ENCODE results near the gene PRDX6. TPM values are rescaled to one million over a fixed set of nuclear protein-coding genes. Genes with fewer than 3 reads are reported as not detected.
"Not testable (repeated sequence)": the region's sequence is repeated elsewhere in the genome, so short reads cannot be mapped to it uniquely, and the experiment has no call there.

Gene PRDX6
- total RNA-seq, 2 experiments from 2014 or later = 129 to 136 TPM

DNA sequence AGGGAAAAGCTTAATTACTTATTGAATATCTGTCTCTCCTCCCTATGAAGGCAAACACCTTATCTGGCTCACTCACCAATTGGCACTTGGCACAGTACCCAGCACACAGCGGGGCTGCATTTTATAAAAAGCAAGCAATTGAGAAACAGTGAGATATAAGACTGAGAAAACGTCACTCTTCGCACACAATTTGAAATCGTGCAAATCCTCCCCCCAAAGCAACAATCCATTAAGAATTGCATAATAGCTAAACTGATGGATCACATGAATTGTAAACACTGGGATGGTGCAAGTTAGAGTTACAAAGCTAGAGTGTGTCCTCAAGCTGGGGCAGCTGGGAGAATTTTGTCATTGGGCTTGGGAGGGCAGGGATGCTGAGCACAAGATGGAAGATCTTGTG lies 27.1 kb downstream of the PRDX6 start:
- no peaks in the 10 kb centered on the region for H3K27me3 Mint-ChIP-seq
- no peak overlapping the region for H3K4me3 Mint-ChIP-seq
- DNase-seq = no peak
- no peaks in the 10 kb centered on the region for H3K36me3 Mint-ChIP-seq
- CTCF ChIA-PET = no interaction called here
- no peaks in the 10 kb centered on the region for H3K9me3 Mint-ChIP-seq
- no peaks in the 10 kb centered on the region for H3K4me1 Mint-ChIP-seq (ENCODE audit: low read depth)
- POLR2A ChIA-PET = no interaction called here
- intact Hi-C loops (cut with micrococcal nuclease) = no loop called here
- no peak overlapping the region for H3K27ac Mint-ChIP-seq

DNA sequence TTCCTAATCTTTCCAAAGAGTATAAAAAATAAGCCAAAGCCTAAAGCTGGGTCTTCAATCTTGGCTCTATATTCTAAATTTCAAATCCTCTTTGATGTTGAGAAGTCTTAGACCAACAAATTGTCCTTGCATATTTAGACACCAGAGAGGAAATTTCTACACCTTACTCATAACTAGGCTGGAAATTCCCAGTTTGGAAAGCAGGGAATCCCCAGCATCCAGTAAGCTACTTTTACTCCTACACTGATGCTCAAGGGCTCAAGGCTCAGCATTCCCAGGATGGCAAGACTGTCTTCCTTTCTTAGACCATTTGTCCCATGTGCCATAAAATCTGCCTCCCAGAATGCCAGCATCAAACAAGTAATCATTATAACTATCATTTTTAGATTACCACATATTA lies 28.3 kb downstream of the PRDX6 start:
- DNase-seq = no peak
- intact Hi-C loops (cut with micrococcal nuclease) = no loop called here
- Mint-ChIP-seq H3K27ac (no peak overlapping the region), H3K27me3 (no peaks in the 10 kb centered on the region), H3K9me3 (no peaks in the 10 kb centered on the region), H3K4me1 (ENCODE audit: low read depth) (no peaks in the 10 kb centered on the region), H3K36me3 (no peaks in the 10 kb centered on the region), H3K4me3 (no peak overlapping the region)
- POLR2A ChIA-PET = no interaction called here
- CTCF ChIA-PET = interaction anchor here (0.6 to 1.5 kb wide), 2 partner anchors 76 to 1503 kb away, joined by 3 to 5 read pairs; no protein-coding TSS in a partner anchor

DNA sequence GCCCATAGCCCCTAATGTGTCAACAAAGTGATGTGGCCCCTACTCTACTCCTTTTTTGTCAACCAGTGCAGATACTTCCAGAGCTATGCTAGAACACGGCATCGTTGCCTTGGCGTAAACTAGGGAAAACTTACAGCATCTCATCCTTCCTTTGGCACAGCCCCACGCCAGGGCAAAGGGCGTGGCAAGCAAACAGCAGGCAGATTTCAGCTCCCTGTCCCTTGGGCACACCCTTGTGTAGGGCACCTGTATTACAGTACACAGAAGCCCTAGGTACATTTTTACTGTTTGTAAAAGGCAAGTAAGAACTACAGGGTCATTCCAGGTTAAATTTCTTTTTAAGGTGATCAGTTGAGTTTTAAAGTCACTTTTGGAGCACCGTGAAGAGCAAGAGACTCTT lies 29.3 kb downstream of the PRDX6 start:
- H3K36me3 Mint-ChIP-seq = no peaks in the 10 kb centered on the region
- no peaks in the 10 kb centered on the region for H3K27me3 Mint-ChIP-seq
- H3K9me3 Mint-ChIP-seq = no peaks in the 10 kb centered on the region
- H3K27ac Mint-ChIP-seq = no peak overlapping the region
- no peaks in the 10 kb centered on the region for H3K4me1 Mint-ChIP-seq (ENCODE audit: low read depth)
- peak; percentile 10 for DNase-seq
- CTCF ChIA-PET = interaction anchor here (1.5 kb wide), 1 partner anchor 77 kb away, joined by 5 read pairs; no protein-coding TSS in a partner anchor
- POLR2A ChIA-PET = no interaction called here
- intact Hi-C loops (cut with micrococcal nuclease) = no loop called here
- no peak overlapping the region for H3K4me3 Mint-ChIP-seq

GRCh38 chr1:173507205-173507846 lies 30.2 kb downstream of the PRDX6 start:
- Mint-ChIP-seq H3K36me3 (no peaks in the 10 kb centered on the region), H3K9me3 (no peaks in the 10 kb centered on the region), H3K27ac (no peak overlapping the region), H3K4me3 (no peak overlapping the region), H3K4me1 (ENCODE audit: low read depth) (no peaks in the 10 kb centered on the region), H3K27me3 (no peaks in the 10 kb centered on the region)
- intact Hi-C loops (cut with micrococcal nuclease) = no loop called here
- POLR2A ChIA-PET = no interaction called here
- CTCF ChIA-PET = interaction anchor here (0.7 kb wide), 1 partner anchor 77 kb away, joined by 4 read pairs; no protein-coding TSS in a partner anchor
- DNase-seq = no peak

DNA sequence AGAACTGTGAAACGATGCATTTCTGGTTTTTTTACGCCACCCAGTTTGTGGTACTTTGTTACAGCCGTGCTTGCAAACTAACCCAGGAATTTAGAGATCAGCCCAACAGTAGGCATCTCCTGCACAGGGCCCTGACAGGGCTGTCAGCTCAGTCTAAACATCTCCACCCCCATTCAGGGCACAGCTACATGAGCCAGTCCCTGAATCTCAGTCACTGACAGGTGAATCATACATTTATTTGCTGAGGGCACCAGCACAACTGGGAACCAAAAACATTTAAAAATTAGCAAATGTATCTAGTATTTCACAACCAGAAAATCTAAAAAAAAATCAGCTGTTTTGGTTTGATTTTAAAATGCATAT lies 30.7 kb downstream of the PRDX6 start:
- ChIA-PET POLR2A (no interaction called here), CTCF (interaction anchor here (0.7 kb wide), 1 partner anchor 78 kb away, joined by 4 read pairs; no protein-coding TSS in a partner anchor)
- Mint-ChIP-seq H3K4me3 (no peak overlapping the region), H3K36me3 (no peaks in the 10 kb centered on the region), H3K4me1 (ENCODE audit: low read depth) (no peaks in the 10 kb centered on the region), H3K27me3 (no peaks in the 10 kb centered on the region), H3K9me3 (no peaks in the 10 kb centered on the region), H3K27ac (no peak overlapping the region)
- no peak for DNase-seq
- intact Hi-C loops (cut with micrococcal nuclease) = no loop called here

GRCh38 chr1:173508541-173508940 lies 31.4 kb downstream of the PRDX6 start:
- Mint-ChIP-seq H3K27ac (no peak overlapping the region), H3K36me3 (peaks cover under 1% of the 10 kb centered on the region)
- CTCF ChIA-PET = no interaction called here

DNA sequence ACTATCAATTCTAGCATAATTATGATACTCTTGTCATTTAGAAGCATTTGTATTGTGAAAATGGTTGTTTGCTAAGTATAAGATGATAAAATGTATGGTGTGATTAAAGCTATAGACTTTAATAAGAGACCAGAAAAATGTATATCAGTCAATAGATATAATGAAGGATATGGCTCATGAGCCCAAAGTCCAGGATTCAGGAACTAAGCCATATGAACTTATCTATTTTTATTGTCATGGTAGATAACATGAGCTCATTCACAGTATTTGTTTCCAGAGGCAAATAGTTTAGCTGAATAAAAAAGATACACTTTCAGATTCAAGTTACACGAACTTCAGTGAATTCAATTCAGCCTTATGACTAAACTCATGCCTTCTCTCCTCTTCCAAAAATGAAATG lies 32.7 kb downstream of the PRDX6 start:
- POLR2A ChIA-PET = no interaction called here
- H3K4me3 Mint-ChIP-seq = no peak overlapping the region
- no peaks in the 10 kb centered on the region for H3K27me3 Mint-ChIP-seq
- DNase-seq = no peak
- CTCF ChIA-PET = no interaction called here
- H3K36me3 Mint-ChIP-seq = peaks cover 5% of the 10 kb centered on the region
- no peak overlapping the region for H3K27ac Mint-ChIP-seq
- peaks cover 12% of the 10 kb centered on the region for H3K9me3 Mint-ChIP-seq
- no peaks in the 10 kb centered on the region for H3K4me1 Mint-ChIP-seq (ENCODE audit: low read depth)
- intact Hi-C loops (cut with micrococcal nuclease) = no loop called here

More at GRCh38 chr1:173508541-173508940, 31.4 kb downstream of the PRDX6 start:
- Mint-ChIP-seq H3K4me1 (ENCODE audit: low read depth) (no peaks in the 10 kb centered on the region), H3K4me3 (no peak overlapping the region), H3K9me3 (peaks cover 2% of the 10 kb centered on the region), H3K27me3 (no peaks in the 10 kb centered on the region)
- intact Hi-C loops (cut with micrococcal nuclease) = no loop called here
- POLR2A ChIA-PET = no interaction called here
- no peak for DNase-seq

DNA sequence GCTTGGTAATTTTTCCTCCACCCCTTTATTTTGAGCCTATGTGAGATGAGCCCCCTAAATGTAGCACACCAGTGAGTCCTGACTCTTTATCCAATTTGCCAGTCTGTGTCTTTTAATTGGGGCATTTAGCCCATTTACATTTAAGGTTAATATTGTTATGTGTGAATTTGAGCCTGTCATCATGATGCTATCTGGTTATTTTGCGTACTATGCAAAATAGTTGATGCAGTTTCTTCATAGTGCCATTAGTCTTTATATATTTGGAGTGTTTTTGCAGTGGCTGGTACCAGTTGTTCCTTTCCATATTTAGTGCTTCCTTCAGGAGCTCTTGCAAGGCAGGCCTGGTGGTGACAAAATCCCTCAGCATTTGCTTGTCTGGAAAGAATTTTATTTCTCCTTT lies 37.4 kb downstream of the PRDX6 start:
- H3K36me3 Mint-ChIP-seq; H3K4me3 Mint-ChIP-seq; H3K27ac Mint-ChIP-seq; intact Hi-C loops (cut with micrococcal nuclease); POLR2A ChIA-PET; CTCF ChIA-PET; H3K27me3 Mint-ChIP-seq; H3K4me1 Mint-ChIP-seq (ENCODE audit: low read depth); DNase-seq: not testable (repeated sequence)
- peaks cover 12% of the 10 kb centered on the region for H3K9me3 Mint-ChIP-seq

GRCh38 chr1:173520799-173521198 lies 43.7 kb downstream of the PRDX6 start:
- Mint-ChIP-seq H3K4me1 (ENCODE audit: low read depth) (peaks cover 6% of the 10 kb centered on the region), H3K27me3 (no peaks in the 10 kb centered on the region), H3K27ac (no peak overlapping the region), H3K9me3 (no peaks in the 10 kb centered on the region), H3K36me3 (no peaks in the 10 kb centered on the region), H3K4me3 (no peak overlapping the region)
- intact Hi-C loops (cut with micrococcal nuclease) = no loop called here
- no peak for DNase-seq
- CTCF ChIA-PET = interaction anchor here (0.9 to 1.2 kb wide), 2 partner anchors 92 to 778 kb away, joined by 3 to 4 read pairs; no protein-coding TSS in a partner anchor
- POLR2A ChIA-PET = no interaction called here

- H3K27me3 Mint-ChIP-seq = no peaks in the 10 kb centered on the region
- no peak overlapping the region for H3K4me3 Mint-ChIP-seq
- H3K9me3 Mint-ChIP-seq = no peaks in the 10 kb centered on the region
- DNase-seq = no peak
- CTCF ChIA-PET = no interaction called here
- POLR2A ChIA-PET = no interaction called here
- H3K36me3 Mint-ChIP-seq = no peaks in the 10 kb centered on the region
- peaks cover 8% of the 10 kb centered on the region for H3K4me1 Mint-ChIP-seq (ENCODE audit: low read depth)
- intact Hi-C loops (cut with micrococcal nuclease) = no loop called here
- H3K27ac Mint-ChIP-seq = no peak overlapping the region
Measured at GRCh38 chr1:173523329-173523728, 46.2 kb downstream of the PRDX6 start.

GRCh38 chr1:173525926-173526325 lies 48.8 kb downstream of the PRDX6 start:
- no peaks in the 10 kb centered on the region for H3K36me3 Mint-ChIP-seq
- no peak for DNase-seq
- CTCF ChIA-PET = no interaction called here

GRCh38 chr1:173527151-173527826 lies 50.2 kb downstream of the PRDX6 start:
- Mint-ChIP-seq H3K9me3 (no peaks in the 10 kb centered on the region), H3K27me3 (no peaks in the 10 kb centered on the region), H3K27ac (no peak overlapping the region), H3K4me1 (ENCODE audit: low read depth) (peaks cover 37% of the 10 kb centered on the region), H3K4me3 (no peak overlapping the region), H3K36me3 (no peaks in the 10 kb centered on the region)
- DNase-seq = no peak
- intact Hi-C loops (cut with micrococcal nuclease) = no loop called here
- POLR2A ChIA-PET = no interaction called here
- CTCF ChIA-PET = no interaction called here

More at GRCh38 chr1:173525926-173526325, 48.8 kb downstream of the PRDX6 start:
- H3K4me3 Mint-ChIP-seq = no peak overlapping the region
- POLR2A ChIA-PET = no interaction called here
- H3K4me1 Mint-ChIP-seq (ENCODE audit: low read depth) = peaks cover 25% of the 10 kb centered on the region
- no peak overlapping the region for H3K27ac Mint-ChIP-seq
- no peaks in the 10 kb centered on the region for H3K27me3 Mint-ChIP-seq
- no peaks in the 10 kb centered on the region for H3K9me3 Mint-ChIP-seq
- intact Hi-C loops (cut with micrococcal nuclease) = no loop called here

DNA sequence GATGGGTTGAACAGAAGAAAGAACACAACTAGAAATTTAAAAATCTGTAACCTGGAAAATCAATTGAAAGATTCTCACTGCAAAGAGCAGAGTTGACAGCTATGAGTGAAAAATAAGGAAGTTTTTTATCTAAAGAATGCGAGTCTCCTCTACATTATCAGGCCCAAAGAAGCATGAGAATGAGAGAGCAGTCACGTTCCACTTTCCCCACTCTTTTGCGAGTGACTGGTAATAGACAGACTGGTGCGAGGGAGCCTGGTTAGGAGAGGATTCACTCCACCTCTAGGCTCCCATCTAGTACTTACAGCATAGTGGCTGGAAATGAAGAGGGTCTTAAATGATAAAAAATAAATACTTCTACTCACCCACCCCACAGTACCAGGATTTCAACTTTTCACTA lies 52.0 kb downstream of the PRDX6 start:
- Mint-ChIP-seq H3K27me3 (no peaks in the 10 kb centered on the region), H3K36me3 (no peaks in the 10 kb centered on the region), H3K4me3 (no peak overlapping the region), H3K4me1 (ENCODE audit: low read depth) (peaks cover 43% of the 10 kb centered on the region), H3K27ac (no peak overlapping the region), H3K9me3 (no peaks in the 10 kb centered on the region)
- DNase-seq = no peak
- intact Hi-C loops (cut with micrococcal nuclease) = no loop called here
- CTCF ChIA-PET = no interaction called here
- POLR2A ChIA-PET = no interaction called here

Data from activated CD4-positive, alpha-beta memory T cell treated with anti-CD3 and anti-CD28 coated beads for 36 hours (primary cell).